NCI-H2227 (cell line): ENCODE data around the gene SAE1.

ENCODE experiments used
- DNase-seq: peaks from one replicate; lab custom pipeline; 2025; ENCODE audit not compliant: unreplicated experiment; lab: John Stamatoyannopoulos, UW

SAE1 gene

GRCh38 chr19:47157431-47158321 is 27.0 kb downstream of the SAE1 start:
- peak; percentile 55 for DNase-seq

GRCh38 chr19:47158367-47158791 is 27.7 kb downstream of the SAE1 start:
- no peak for DNase-seq

GRCh38 chr19:47158879-47159503 is 28.4 kb downstream of the SAE1 start:
- DNase-seq, result no peak

GRCh38 chr19:47161876-47162489 is 31.3 kb downstream of the SAE1 start:
- DNase-seq, result no peak

GRCh38 chr19:47168065-47168464 is 37.4 kb downstream of the SAE1 start:
- no peak for DNase-seq

GRCh38 chr19:47172666-47173455 is 42.2 kb downstream of the SAE1 start:
- no peak for DNase-seq

GRCh38 chr19:47176071-47176626 is 45.5 kb downstream of the SAE1 start:
- no peak for DNase-seq

GRCh38 chr19:47176627-47177090 is 46.0 kb downstream of the SAE1 start:
- no peak for DNase-seq

GRCh38 chr19:47179653-47180310 is 49.1 kb downstream of the SAE1 start:
- DNase-seq, result no peak

GRCh38 chr19:47183601-47184000 is 53.0 kb downstream of the SAE1 start:
- DNase-seq, result no peak

- no peak for DNase-seq
Measured at GRCh38 chr19:47186446-47187334, 56.1 kb downstream of the SAE1 start.

GRCh38 chr19:47187335-47187655 is 56.7 kb downstream of the SAE1 start:
- DNase-seq, result no peak

GRCh38 chr19:47187797-47188196 is 57.2 kb downstream of the SAE1 start:
- DNase-seq, result no peak

- no peak for DNase-seq
Measured at GRCh38 chr19:47188507-47189033, 57.9 kb downstream of the SAE1 start.

GRCh38 chr19:47190167-47190727 is 59.6 kb downstream of the SAE1 start:
- DNase-seq, result peak; percentile 46

- DNase-seq, result no peak
Measured at GRCh38 chr19:47195434-47195833, 64.8 kb downstream of the SAE1 start.

- no peak for DNase-seq
Measured at GRCh38 chr19:47197141-47197540, 66.5 kb downstream of the SAE1 start.

- no peak for DNase-seq
Measured at GRCh38 chr19:47200530-47200929, 69.9 kb downstream of the SAE1 start.

GRCh38 chr19:47203254-47203653 is 72.6 kb downstream of the SAE1 start:
- no peak for DNase-seq
